WTC11 (cell line): ENCODE data around the gene RNF6. TPM values are rescaled to one million over a fixed set of nuclear protein-coding genes. Genes with fewer than 3 reads are reported as not detected.

ENCODE experiments used
- ATAC-seq: fragments of 200-7000 bp; cut with Tn5 transposase; 2 replicates; pipeline ENCODE4 v1.10.0; 2021; ENCODE audit warnings: mild to moderate bottlenecking, moderate library complexity
- CTCF ChIA-PET: fragments of 300-600 bp; sonication (Branson Sonifier 250); formaldehyde crosslinking; loops from one replicate; lab custom pipeline; 2021; ENCODE audit warnings: antibody characterized with exemption; lab: Charles Lee
- POLR2A ChIA-PET: fragments of 350-600 bp; sonication (Branson Sonifier 250); formaldehyde crosslinking; loops from one replicate; lab custom pipeline; 2021; ENCODE audit warnings: antibody characterized with exemption; lab: Charles Lee
- DNase-seq: peaks from one replicate; pipeline ENCODE4 v3.0.0; 2021; ENCODE audit warnings: low spot score
- H3K27ac Mint-ChIP-seq: 2 replicates; pipeline ENCODE4 v1.8.0; 2021; ENCODE audit warnings: mixed read lengths
- H3K27me3 Mint-ChIP-seq: 2 replicates; pipeline ENCODE4 v1.8.0; 2021; ENCODE audit warnings: low read depth, mild to moderate bottlenecking, moderate library complexity, mixed read lengths
- H3K36me3 Mint-ChIP-seq: 2 replicates; pipeline ENCODE4 v1.8.0; 2021; ENCODE audit warnings: mixed read lengths
- H3K4me1 Mint-ChIP-seq: 2 replicates; pipeline ENCODE4 v1.8.0; 2022; ENCODE audit warnings: mixed read lengths
- H3K4me3 Mint-ChIP-seq: 2 replicates; pipeline ENCODE4 v1.8.0; 2021; ENCODE audit warnings: mild to moderate bottlenecking, moderate library complexity, mixed read lengths
- H3K9me3 Mint-ChIP-seq: 2 replicates; pipeline ENCODE4 v1.8.0; 2021; ENCODE audit warnings: mixed read lengths
- ATF1 ChIP-seq: sonication (generic); formaldehyde crosslinking; IDR thresholded peaks from 2 replicates; pipeline ENCODE4 v1.8.1; 2023; ENCODE audit warnings: mild to moderate bottlenecking, moderate library complexity, missing genetic modification reagents
- CREB1 ChIP-seq: sonication (generic); formaldehyde crosslinking; IDR thresholded peaks from 2 replicates; pipeline ENCODE4 v1.8.0; 2023; ENCODE audit warnings: mild to moderate bottlenecking, missing genetic modification reagents
- ERG ChIP-seq: fragments of 250-450 bp; sonication (Bioruptor Pico); IDR thresholded peaks from 2 replicates; pipeline ENCODE4 v1.8.0; 2021; ENCODE audit warnings: mild to moderate bottlenecking
- FOXK1 ChIP-seq: sonication (generic); formaldehyde crosslinking; IDR thresholded peaks from 2 replicates; pipeline ENCODE4 v1.8.0; 2022; ENCODE audit warnings: mild to moderate bottlenecking, moderate library complexity, missing genetic modification reagents
- GABPB1 ChIP-seq: sonication (generic); formaldehyde crosslinking; IDR thresholded peaks from 2 replicates; pipeline ENCODE4 v1.8.1; 2023; ENCODE audit warnings: mild to moderate bottlenecking, missing genetic modification reagents
- MAX ChIP-seq: sonication (generic); formaldehyde crosslinking; IDR thresholded peaks from 2 replicates; pipeline ENCODE4 v1.8.0; 2022; ENCODE audit warnings: mild to moderate bottlenecking, missing genetic modification reagents
- MLX ChIP-seq: sonication (generic); formaldehyde crosslinking; IDR thresholded peaks from 2 replicates; pipeline ENCODE4 v1.8.1; 2023; ENCODE audit warnings: mild to moderate bottlenecking, missing genetic modification reagents, moderate library complexity
- PRDM15 ChIP-seq: sonication (generic); formaldehyde crosslinking; IDR thresholded peaks from 2 replicates; pipeline ENCODE4 v1.8.0; 2022; ENCODE audit warnings: missing genetic modification reagents
- PRRX2 ChIP-seq: fragments of 250-450 bp; sonication (Bioruptor Pico); IDR thresholded peaks from 2 replicates; pipeline ENCODE4 v1.8.0; 2021; ENCODE audit warnings: mild to moderate bottlenecking
- SMAD3 ChIP-seq: sonication (generic); formaldehyde crosslinking; IDR thresholded peaks from 2 replicates; pipeline ENCODE4 v1.8.0; 2022; ENCODE audit warnings: missing genetic modification reagents, mild to moderate bottlenecking, borderline replicate concordance
- TCF7 ChIP-seq: sonication (generic); formaldehyde crosslinking; IDR thresholded peaks from 2 replicates; pipeline ENCODE4 v1.8.0; 2022; ENCODE audit warnings: mild to moderate bottlenecking, low read depth, missing genetic modification reagents, moderate library complexity
- USF2 ChIP-seq: sonication (generic); formaldehyde crosslinking; IDR thresholded peaks from 2 replicates; pipeline ENCODE4 v1.8.1; 2023; ENCODE audit warnings: mild to moderate bottlenecking, missing genetic modification reagents, moderate library complexity
- ZNF263 ChIP-seq: sonication (generic); formaldehyde crosslinking; IDR thresholded peaks from 2 replicates; pipeline ENCODE4 v1.8.1; 2022; ENCODE audit warnings: low read depth, mild to moderate bottlenecking, moderate library complexity, missing genetic modification reagents
- ZNF425 ChIP-seq: fragments of 250-450 bp; sonication (Bioruptor Pico); conservative IDR thresholded peaks from 2 replicates; pipeline ENCODE4 v1.9.0; 2021; ENCODE audit warnings: mild to moderate bottlenecking
- ZNF512 ChIP-seq: sonication (generic); formaldehyde crosslinking; IDR thresholded peaks from 2 replicates; pipeline ENCODE4 v1.8.1; 2022; ENCODE audit warnings: missing genetic modification reagents, borderline replicate concordance
- ZSCAN18 ChIP-seq: fragments of 250-450 bp; sonication (Bioruptor Pico); IDR thresholded peaks from 2 replicates; pipeline ENCODE4 v2.1.2; 2022; ENCODE audit warnings: mild to moderate bottlenecking, moderate library complexity
- total RNA-seq: library from RNA; stranded (reverse); gene quantifications from 3 replicates; pipeline ENCODE4 v1.2.3, GENCODE V29; 2021

Gene RNF6
- total RNA-seq, 1 experiment from 2014 or later, result 16.2 TPM

GRCh38 chr13:26213345-26213744, 8.8 kb downstream of the RNF6 start:
- TF ChIP-seq TCF7 (CRISPR knock-in tag), result no peak
- no peak for TF ChIP-seq MAX
- no peak for TF ChIP-seq ATF1 (CRISPR knock-in tag)
- no peak for TF ChIP-seq PRRX2 (CRISPR knock-in tag)
- no peak for TF ChIP-seq ZNF425
- ChIA-PET POLR2A (no interaction called here), CTCF (no interaction called here)
- Mint-ChIP-seq H3K4me3 (no peak overlapping the region), H3K27me3 (no peaks in the 10 kb centered on the region), H3K9me3 (no peaks in the 10 kb centered on the region), H3K36me3 (peaks cover 41% of the 10 kb centered on the region), H3K27ac (no peak overlapping the region), H3K4me1 (no peaks in the 10 kb centered on the region)
- ATAC-seq (no peak), DNase-seq (no peak)

GRCh38 chr13:26208287-26208686, 13.8 kb downstream of the RNF6 start:
- CTCF ChIA-PET, result no interaction called here
- DNase-seq (no peak), ATAC-seq (no peak)
- TF ChIP-seq ZSCAN18 (CRISPR knock-in tag), result no peak
- TF ChIP-seq MAX, result no peak
- no peak for TF ChIP-seq USF2 (CRISPR knock-in tag)
- TF ChIP-seq GABPB1 (CRISPR knock-in tag), result no peak
- TF ChIP-seq ZNF263 (CRISPR knock-in tag), result no peak
- POLR2A ChIA-PET, result no interaction called here
- Mint-ChIP-seq H3K4me3 (no peak overlapping the region), H3K27me3 (no peaks in the 10 kb centered on the region), H3K9me3 (no peaks in the 10 kb centered on the region), H3K4me1 (0 out of 2 replicates have a peak, but pooled peaks cover under 1% of the 10 kb centered on the region), H3K36me3 (peaks cover 6% of the 10 kb centered on the region; the same call in 1 of the 2 replicates), H3K27ac (no peak overlapping the region)

- H3K4me3 Mint-ChIP-seq, result no peak overlapping the region
- TF ChIP-seq ZNF512 (CRISPR knock-in tag), result no peak
- no peak for TF ChIP-seq ERG (CRISPR knock-in tag)
- no peak for TF ChIP-seq FOXK1
- TF ChIP-seq MLX (CRISPR knock-in tag), result no peak
- TF ChIP-seq GABPB1 (CRISPR knock-in tag), result no peak
- TF ChIP-seq PRRX2 (CRISPR knock-in tag), result no peak
- no peak for TF ChIP-seq SMAD3 (CRISPR knock-in tag)
- TF ChIP-seq PRDM15 (CRISPR knock-in tag), result no peak
- TF ChIP-seq TCF7 (CRISPR knock-in tag), result no peak
- no peak for TF ChIP-seq CREB1
- no peak for TF ChIP-seq USF2 (CRISPR knock-in tag)
- TF ChIP-seq, all 79 proteins: peak for 0
- no peaks in the 10 kb centered on the region for H3K27me3 Mint-ChIP-seq
- ChIA-PET POLR2A (no interaction called here), CTCF (interaction anchor here (0.6 kb wide), 1 partner anchor 15 kb away, joined by 3 read pairs; no protein-coding TSS in a partner anchor)
- no peak overlapping the region for H3K27ac Mint-ChIP-seq
- no peaks in the 10 kb centered on the region for H3K36me3 Mint-ChIP-seq
- peaks cover 10% of the 10 kb centered on the region for H3K4me1 Mint-ChIP-seq
- no peaks in the 10 kb centered on the region for H3K9me3 Mint-ChIP-seq
- ATAC-seq, result no peak
- no peak for DNase-seq
Measured at GRCh38 chr13:26202365-26202972, 19.6 kb downstream of the RNF6 start.
